A549 treated with AZD9567 at 1 μM for 4 hours (cell line): Measurements from ENCODE around the gene SETX. TPM values are rescaled to one million over a fixed set of nuclear protein-coding genes. Genes with fewer than 3 reads are reported as not detected.

Experiments
- total RNA-seq: library from RNA; stranded (reverse); fragments of 200-300 nt; extraction: Qiagen RNA extraction; gene quantifications from 5 replicates; pipeline ENCODE4 v1.2.3, GENCODE V29; 2022; ENCODE audit not compliant: insufficient read depth

SETX gene, protein sequence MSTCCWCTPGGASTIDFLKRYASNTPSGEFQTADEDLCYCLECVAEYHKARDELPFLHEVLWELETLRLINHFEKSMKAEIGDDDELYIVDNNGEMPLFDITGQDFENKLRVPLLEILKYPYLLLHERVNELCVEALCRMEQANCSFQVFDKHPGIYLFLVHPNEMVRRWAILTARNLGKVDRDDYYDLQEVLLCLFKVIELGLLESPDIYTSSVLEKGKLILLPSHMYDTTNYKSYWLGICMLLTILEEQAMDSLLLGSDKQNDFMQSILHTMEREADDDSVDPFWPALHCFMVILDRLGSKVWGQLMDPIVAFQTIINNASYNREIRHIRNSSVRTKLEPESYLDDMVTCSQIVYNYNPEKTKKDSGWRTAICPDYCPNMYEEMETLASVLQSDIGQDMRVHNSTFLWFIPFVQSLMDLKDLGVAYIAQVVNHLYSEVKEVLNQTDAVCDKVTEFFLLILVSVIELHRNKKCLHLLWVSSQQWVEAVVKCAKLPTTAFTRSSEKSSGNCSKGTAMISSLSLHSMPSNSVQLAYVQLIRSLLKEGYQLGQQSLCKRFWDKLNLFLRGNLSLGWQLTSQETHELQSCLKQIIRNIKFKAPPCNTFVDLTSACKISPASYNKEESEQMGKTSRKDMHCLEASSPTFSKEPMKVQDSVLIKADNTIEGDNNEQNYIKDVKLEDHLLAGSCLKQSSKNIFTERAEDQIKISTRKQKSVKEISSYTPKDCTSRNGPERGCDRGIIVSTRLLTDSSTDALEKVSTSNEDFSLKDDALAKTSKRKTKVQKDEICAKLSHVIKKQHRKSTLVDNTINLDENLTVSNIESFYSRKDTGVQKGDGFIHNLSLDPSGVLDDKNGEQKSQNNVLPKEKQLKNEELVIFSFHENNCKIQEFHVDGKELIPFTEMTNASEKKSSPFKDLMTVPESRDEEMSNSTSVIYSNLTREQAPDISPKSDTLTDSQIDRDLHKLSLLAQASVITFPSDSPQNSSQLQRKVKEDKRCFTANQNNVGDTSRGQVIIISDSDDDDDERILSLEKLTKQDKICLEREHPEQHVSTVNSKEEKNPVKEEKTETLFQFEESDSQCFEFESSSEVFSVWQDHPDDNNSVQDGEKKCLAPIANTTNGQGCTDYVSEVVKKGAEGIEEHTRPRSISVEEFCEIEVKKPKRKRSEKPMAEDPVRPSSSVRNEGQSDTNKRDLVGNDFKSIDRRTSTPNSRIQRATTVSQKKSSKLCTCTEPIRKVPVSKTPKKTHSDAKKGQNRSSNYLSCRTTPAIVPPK (N-terminal part only)
- 18.3 to 20.1 TPM (median 18.7 TPM) in 5 replicates for total RNA-seq

DNA sequence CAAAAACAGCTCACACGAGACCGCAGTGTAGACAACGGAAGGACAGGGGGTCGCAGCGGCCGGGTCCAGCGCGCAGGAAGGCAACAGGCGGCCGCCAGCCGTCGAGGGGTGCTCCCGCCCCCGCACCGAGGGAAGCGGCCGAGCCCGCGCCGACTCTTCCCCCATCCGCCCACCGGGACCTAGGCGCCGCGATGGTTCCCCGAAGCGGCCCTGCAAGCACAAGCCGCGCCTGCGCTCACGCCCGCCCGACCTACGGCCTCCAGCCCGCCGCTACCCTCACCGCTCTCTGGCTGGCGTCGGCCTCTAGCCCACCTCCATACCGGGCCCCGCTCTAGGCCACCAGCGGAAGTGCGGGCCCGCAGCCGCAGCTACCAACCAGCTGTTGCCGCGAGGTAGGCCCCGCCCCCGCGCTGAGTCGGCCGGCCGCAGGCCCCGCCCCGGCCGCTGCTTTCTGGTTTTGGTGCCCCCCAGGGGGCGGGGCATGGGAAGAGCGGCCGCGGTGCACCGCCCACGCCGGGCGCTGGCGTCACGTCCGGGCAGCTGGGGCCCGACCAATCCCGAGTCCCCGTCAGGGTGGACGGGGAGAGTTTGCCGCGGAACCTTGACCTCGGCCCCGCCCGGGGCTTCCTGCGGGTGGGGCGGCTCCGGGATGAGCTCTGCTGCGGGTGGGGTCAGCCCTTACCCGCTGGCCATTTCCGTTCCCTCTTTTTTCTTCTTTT is at the start of gene SETX:
TSS of gene SETX (minus strand) at position 350 of the 719 bp plus-strand sequence. CDS start 5,558 bp downstream, outside the sequence.

Other genes with a start within 250 kb of the SETX start
- 1.5 to 4.0 TPM (median 1.8 TPM) in 5 replicates for gene NTNG2, start 192.9 kb downstream of the SETX start, total RNA-seq
- 13.5 to 18.4 TPM (median 14.2 TPM) in 5 replicates for gene TTF1, start 51.9 kb upstream of the SETX start, total RNA-seq
- gene CFAP77, start 55.2 kb upstream of the SETX start, total RNA-seq, result 0.07 to 0.14 TPM (median 0.12 TPM) in 4 of 5 replicates, not detected in the other
- not detected in 5 replicates for gene BARHL1, start 227.6 kb upstream of the SETX start, total RNA-seq